Epithelial cell of esophagus (primary cell): ENCODE data around the gene SLC6A6.

Experiments used
- DNase-seq: peaks from one replicate; pipeline ENCODE4 v3.0.0; 2010; ENCODE audit warnings: low read depth
- H3K4me3 ChIP-seq: 2 replicates; pipeline ENCODE4 v1.5.1; 2011; ENCODE audit warnings: mild to moderate bottlenecking, low read length, control low read depth
- CTCF ChIP-seq: IDR thresholded peaks from 2 replicates; pipeline ENCODE4 v1.5.1; 2011; ENCODE audit warnings: low read depth, mild to moderate bottlenecking, low read length, control low read depth, inconsistent platforms; ENCODE audit not compliant: insufficient read depth; ENCODE audit errors: missing control alignments

The SLC6A6 gene

GRCh38 chr3:14452740-14453710 lies 50.6 kb downstream of the SLC6A6 start:
- DNase-seq = peak; percentile 92
- no peak for TF ChIP-seq CTCF
- H3K4me3 ChIP-seq = no peak overlapping the region

GRCh38 chr3:14453876-14454638 lies 51.7 kb downstream of the SLC6A6 start:
- TF ChIP-seq CTCF = no peak
- no peak for DNase-seq
- no peak overlapping the region for H3K4me3 ChIP-seq

GRCh38 chr3:14454639-14455310 lies 52.4 kb downstream of the SLC6A6 start:
- H3K4me3 ChIP-seq = no peak overlapping the region
- no peak for DNase-seq
- no peak for TF ChIP-seq CTCF

- no peak for DNase-seq
- TF ChIP-seq CTCF = no peak
- H3K4me3 ChIP-seq = no peak overlapping the region
Measured at GRCh38 chr3:14455571-14456317, 53.3 kb downstream of the SLC6A6 start.

- no peak for TF ChIP-seq CTCF
- no peak for DNase-seq
- no peak overlapping the region for H3K4me3 ChIP-seq
Measured at GRCh38 chr3:14456794-14457193, 54.4 kb downstream of the SLC6A6 start.

- no peak for TF ChIP-seq CTCF
- no peak for DNase-seq
- H3K4me3 ChIP-seq = no peak overlapping the region
Measured at GRCh38 chr3:14457481-14457880, 55.1 kb downstream of the SLC6A6 start.
